Ovary (tissue), 9 donors: ENCODE results near the gene MAST2. TPM values are rescaled to one million over a fixed set of nuclear protein-coding genes. Genes with fewer than 3 reads are reported as not detected.

Experiments
- DNase-seq, 5 donors: peaks; one replicate each; pipeline ENCODE4 v3.0.0-alpha.2; 2019 to 2020
- H3K27ac ChIP-seq, 2 donors: fragments of 200-600 bp; one replicate each; pipeline versions ENCODE4 v1.5.1 to v1.8.0; 2019 to 2022
- H3K27me3 ChIP-seq: fragments of 200-600 bp; one replicate; pipeline ENCODE4 v1.8.0; 2022
- H3K36me3 ChIP-seq: fragments of 200-600 bp; sonication (generic); one replicate; pipeline ENCODE4 v1.5.1; 2019
- H3K4me1 ChIP-seq: one replicate; pipeline ENCODE4 v1.8.1; 2013; ENCODE audit warnings: mild to moderate bottlenecking, moderate library complexity; ENCODE audit not compliant: insufficient read depth
- H3K4me3 ChIP-seq: fragments of 200-600 bp; sonication (generic); one replicate; pipeline ENCODE4 v1.5.1; 2017
- H3K9me3 ChIP-seq, 2 donors: fragments of 200-600 bp in 1 of 2; sonication (generic) in 1 of 2; one replicate each; pipeline versions ENCODE4 v1.5.1 to v1.8.1; 2013 to 2019; ENCODE audit warnings: mild to moderate bottlenecking in 1 of 2, moderate library complexity in 1 of 2
- EP300 ChIP-seq: sonication (generic); formaldehyde crosslinking; IDR thresholded peaks from one replicate; pipeline ENCODE4 v1.6.1; 2017; ENCODE audit warnings: antibody characterized with exemption
- POLR2A ChIP-seq: fragments of 450-650 bp; IDR thresholded peaks from one replicate; pipeline ENCODE4 v1.6.1; 2017; ENCODE audit warnings: antibody characterized with exemption, mild to moderate bottlenecking, moderate library complexity
- WGBS, 3 donors: extraction: QIAGEN DNeasy Blood & Tissue Kit in 1 of 3; methylation state at CpG; one replicate each; pipeline versions ENCODE4 v1.1.5 to v1.1.7; 2013 to 2017; 5-methylcytosine and 5-hydroxymethylcytosine counted together
- intact Hi-C, 4 donors: fragments of 100-400 bp; cut with DNase I; formaldehyde crosslinking; loops; one replicate each; pipeline versions ENCODE4 v1.11.0 to v1.15.1; 2022 to 2023
- polyA plus RNA-seq, 2 donors: library from polyadenylated mRNA; stranded (reverse); fragments of 200-250 nt in 1 of 2; fragments of 350-450 nt in 1 of 2; fragmentation: Illumina TruSeq in 1 of 2; extraction: RNeasy Lipid Tissue Mini Kit (QIAGEN cat#74804) in 1 of 2; gene quantifications; one replicate each; pipeline ENCODE4 v1.2.3, GENCODE V29; 2013 to 2014
- total RNA-seq, 7 donors: library from RNA; depleted of rRNA in 2 of 7; stranded (reverse); fragments of >200 nt in 2 of 7; fragmentation: NEBNext Ultra II Directional in 3 of 7; extraction: Animal tissue kit (Norgen Biotek cat#: 25700) in 3 of 7; gene quantifications; one replicate each; pipeline versions ENCODE4 v1.1.0 to v1.2.4, GENCODE V29; 2016 to 2023
- TF ChIP-seq, protein P1 (sequence below), 3 donors: fragments of 450-650 bp in 2 of 3; fragments of 200-600 bp in 1 of 3; IDR thresholded peaks; one replicate each; pipeline versions ENCODE4 v1.5.1 to v1.8.0; 2016 to 2022; ENCODE audit warnings: antibody characterized with exemption in 3 of 3, mild to moderate bottlenecking in 1 of 3
- donor health status: DM: no; HTN: no; CAD: no; lungs with moderate emphysema.
- donor health status: DM: no; HTN: no; CAD: no.
- donor health status: Bipolar disorder and iron deficiency.
- donor health status: DM: yes; HTN: yes; CAD: no.
- donor health status: DM: no; HTN: no; CAD: no.
- donor health status: DM: yes; HTN: yes; CAD: no.

MAST2 gene
- total and polyA plus RNA-seq, 9 donors: 22.6 to 50.4 (median 31.7) TPM

DNA sequence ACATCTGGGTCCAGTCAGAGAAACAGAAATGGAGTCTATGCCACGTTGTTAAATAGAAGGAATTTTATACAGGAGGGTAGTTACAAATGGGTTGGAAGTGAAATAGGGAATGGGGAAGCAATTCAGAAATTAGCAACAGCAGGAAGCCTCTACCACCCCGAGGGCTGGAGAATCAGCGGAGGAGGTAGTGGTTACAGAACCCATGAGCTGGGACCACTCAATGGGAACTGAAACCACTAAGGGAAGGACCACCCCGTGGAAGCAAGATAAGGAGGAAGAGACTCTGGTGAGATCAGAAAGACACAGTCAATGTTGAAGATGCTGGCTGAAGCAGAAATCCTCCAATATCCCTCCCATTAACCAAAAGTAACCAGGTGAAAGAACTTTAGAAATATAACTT, 15.5 kb upstream of the MAST2 start:
- H3K4me3 ChIP-seq: no peak overlapping the region
- WGBS, 3 donors: 75 to 83% (median 81%) methylated on average over 4 of the region's 4 CpGs
- intact Hi-C loops: no loop called here
- DNase-seq: no peak
- H3K9me3 ChIP-seq: no peaks in the 10 kb centered on the region
- H3K27me3 ChIP-seq: no peaks in the 10 kb centered on the region
- H3K27ac ChIP-seq: no peak overlapping the region
- no peaks in the 10 kb centered on the region for H3K4me1 ChIP-seq
- H3K36me3 ChIP-seq: no peaks in the 10 kb centered on the region
- TF ChIP-seq, protein P1, sequence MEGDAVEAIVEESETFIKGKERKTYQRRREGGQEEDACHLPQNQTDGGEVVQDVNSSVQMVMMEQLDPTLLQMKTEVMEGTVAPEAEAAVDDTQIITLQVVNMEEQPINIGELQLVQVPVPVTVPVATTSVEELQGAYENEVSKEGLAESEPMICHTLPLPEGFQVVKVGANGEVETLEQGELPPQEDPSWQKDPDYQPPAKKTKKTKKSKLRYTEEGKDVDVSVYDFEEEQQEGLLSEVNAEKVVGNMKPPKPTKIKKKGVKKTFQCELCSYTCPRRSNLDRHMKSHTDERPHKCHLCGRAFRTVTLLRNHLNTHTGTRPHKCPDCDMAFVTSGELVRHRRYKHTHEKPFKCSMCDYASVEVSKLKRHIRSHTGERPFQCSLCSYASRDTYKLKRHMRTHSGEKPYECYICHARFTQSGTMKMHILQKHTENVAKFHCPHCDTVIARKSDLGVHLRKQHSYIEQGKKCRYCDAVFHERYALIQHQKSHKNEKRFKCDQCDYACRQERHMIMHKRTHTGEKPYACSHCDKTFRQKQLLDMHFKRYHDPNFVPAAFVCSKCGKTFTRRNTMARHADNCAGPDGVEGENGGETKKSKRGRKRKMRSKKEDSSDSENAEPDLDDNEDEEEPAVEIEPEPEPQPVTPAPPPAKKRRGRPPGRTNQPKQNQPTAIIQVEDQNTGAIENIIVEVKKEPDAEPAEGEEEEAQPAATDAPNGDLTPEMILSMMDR (IDR thresholded peaks at IDR 0.05): no peak
- no peak for TF ChIP-seq EP300
- TF ChIP-seq POLR2A: no peak

DNA sequence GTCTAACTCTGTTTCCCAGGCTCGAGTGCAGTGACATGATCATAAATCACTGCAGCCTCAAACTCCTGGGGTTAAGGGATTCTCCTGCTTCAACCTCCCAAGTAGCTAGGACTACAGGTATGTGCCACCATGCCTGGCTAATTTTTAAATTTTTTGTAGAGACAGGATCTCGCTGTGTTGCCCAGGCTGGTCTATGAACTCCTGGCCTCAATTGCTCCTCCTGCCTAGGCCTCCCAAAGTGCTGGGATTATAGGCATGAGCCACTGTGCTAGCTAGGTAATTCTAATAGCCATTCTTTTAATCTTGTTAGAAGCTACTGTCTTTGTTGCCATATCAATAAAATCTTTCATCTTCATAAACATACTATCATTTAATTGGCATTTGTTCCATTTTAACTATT, 13.8 kb upstream of the MAST2 start:
- no peak for DNase-seq
- no peaks in the 10 kb centered on the region for H3K27me3 ChIP-seq
- H3K9me3 ChIP-seq: no peaks in the 10 kb centered on the region
- TF ChIP-seq, protein P1 (IDR thresholded peaks at IDR 0.05): no peak
- TF ChIP-seq POLR2A (no peak), EP300 (no peak)
- no peaks in the 10 kb centered on the region for H3K36me3 ChIP-seq
- WGBS, 3 donors: 50 to 66% (median 55%) methylated on average over 2 of the region's 2 CpGs
- intact Hi-C loops: no loop called here
- H3K4me3 ChIP-seq: no peak overlapping the region
- H3K27ac ChIP-seq: no peak overlapping the region
- no peaks in the 10 kb centered on the region for H3K4me1 ChIP-seq

DNA sequence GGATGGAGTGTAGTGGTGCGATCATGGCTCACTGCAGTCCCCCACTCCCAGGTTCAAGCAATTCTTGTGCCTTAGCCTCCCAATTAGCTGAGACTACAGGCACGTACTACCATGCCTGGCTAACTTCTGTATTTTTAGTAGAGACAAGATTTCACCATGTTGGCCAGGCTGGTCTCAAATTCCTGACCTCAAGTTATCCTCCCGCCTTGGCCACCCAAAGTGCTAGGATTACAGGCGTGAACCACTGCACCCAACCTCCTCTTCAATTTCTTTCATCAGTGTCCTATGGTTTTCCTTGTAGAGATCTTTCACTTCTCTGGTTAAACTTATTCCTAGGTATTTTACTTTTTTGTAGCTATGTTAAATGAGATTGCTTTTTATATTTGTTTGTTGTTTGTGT, 10.7 kb upstream of the MAST2 start:
- WGBS, 3 donors: 73 to 81% (median 74%) methylated on average over 4 of the region's 4 CpGs
- H3K4me1 ChIP-seq: no peaks in the 10 kb centered on the region
- no peak overlapping the region for H3K27ac ChIP-seq
- intact Hi-C loops: no loop called here
- TF ChIP-seq POLR2A (no peak), EP300 (no peak)
- TF ChIP-seq, protein P1 (IDR thresholded peaks at IDR 0.05): no peak
- H3K9me3 ChIP-seq: no peaks in the 10 kb centered on the region
- no peaks in the 10 kb centered on the region for H3K27me3 ChIP-seq
- H3K4me3 ChIP-seq: no peak overlapping the region
- no peak for DNase-seq
- H3K36me3 ChIP-seq: no peaks in the 10 kb centered on the region

DNA sequence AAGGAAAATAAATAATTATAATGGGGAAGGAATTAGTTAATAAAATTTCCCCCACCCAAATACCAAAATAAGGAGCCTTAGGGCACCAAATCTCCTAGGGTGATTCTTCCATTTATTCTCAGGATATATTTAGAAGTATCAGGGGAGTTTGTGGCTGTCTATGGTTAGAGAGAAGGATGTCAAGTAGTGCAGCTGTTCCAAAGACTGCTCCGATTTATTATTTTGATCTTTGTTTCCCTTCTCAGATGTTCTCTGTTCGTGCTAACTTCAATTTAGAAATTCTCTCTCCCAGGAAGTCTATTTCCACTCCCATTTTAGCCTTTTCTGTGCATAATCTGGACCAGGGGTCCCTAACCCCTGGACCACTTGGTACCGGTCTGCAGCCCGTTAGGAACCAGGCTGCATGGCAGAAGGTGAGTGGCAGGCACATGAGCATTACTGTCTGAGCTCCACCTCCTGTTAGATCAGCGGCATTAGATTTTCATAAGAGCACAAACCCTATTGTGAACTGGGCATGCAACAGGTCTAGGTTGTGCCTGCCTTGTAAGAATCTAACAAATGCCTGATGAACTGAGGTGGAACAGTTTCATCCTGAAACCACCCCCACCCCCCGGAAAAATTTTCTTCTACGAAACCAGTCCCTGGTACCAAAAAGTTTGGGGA, 9.3 kb upstream of the MAST2 start:
- intact Hi-C loops: no loop called here
- no peaks in the 10 kb centered on the region for H3K9me3 ChIP-seq
- H3K27ac ChIP-seq: no peak overlapping the region
- H3K4me1 ChIP-seq: no peaks in the 10 kb centered on the region
- no peaks in the 10 kb centered on the region for H3K36me3 ChIP-seq
- H3K27me3 ChIP-seq: no peaks in the 10 kb centered on the region
- no peak overlapping the region for H3K4me3 ChIP-seq
- WGBS, 3 donors: 41 to 59% (median 45%) methylated on average over 7 of the region's 7 CpGs
- DNase-seq: no peak
- TF ChIP-seq POLR2A (no peak), EP300 (no peak)
- TF ChIP-seq, protein P1 (IDR thresholded peaks at IDR 0.05): no peak
